Occipital lobe (tissue), 2 donors: ENCODE data around the gene PPP3CA. TPM values are rescaled to one million over a fixed set of nuclear protein-coding genes. Genes with fewer than 3 reads are reported as not detected.

Source experiments
- small RNA-seq: library from RNA; depleted of rRNA; stranded (forward); fragments of <200 nt; gene quantifications from one replicate; pipeline ENCODE3, GENCODE V24; 2014
- total RNA-seq: library from RNA; depleted of rRNA; stranded (reverse); fragments of >200 nt; gene quantifications from one replicate; pipeline ENCODE4 v1.2.3, GENCODE V29; 2014

Gene PPP3CA
- total RNA-seq, 1 donor from 2014 or later = 159 TPM

Small RNA genes lying within 50 kb of the gene (small RNA-seq; reads per million reads assigned to genes)
- gene MIR1255A = not detected
- not detected for gene MIR8066
